ENCODE data around the gene MAP4.
"Not testable (repeated sequence)": the region's sequence is repeated elsewhere in the genome, so short reads cannot be mapped to it uniquely, and the experiment has no call there.

Gene MAP4, protein sequence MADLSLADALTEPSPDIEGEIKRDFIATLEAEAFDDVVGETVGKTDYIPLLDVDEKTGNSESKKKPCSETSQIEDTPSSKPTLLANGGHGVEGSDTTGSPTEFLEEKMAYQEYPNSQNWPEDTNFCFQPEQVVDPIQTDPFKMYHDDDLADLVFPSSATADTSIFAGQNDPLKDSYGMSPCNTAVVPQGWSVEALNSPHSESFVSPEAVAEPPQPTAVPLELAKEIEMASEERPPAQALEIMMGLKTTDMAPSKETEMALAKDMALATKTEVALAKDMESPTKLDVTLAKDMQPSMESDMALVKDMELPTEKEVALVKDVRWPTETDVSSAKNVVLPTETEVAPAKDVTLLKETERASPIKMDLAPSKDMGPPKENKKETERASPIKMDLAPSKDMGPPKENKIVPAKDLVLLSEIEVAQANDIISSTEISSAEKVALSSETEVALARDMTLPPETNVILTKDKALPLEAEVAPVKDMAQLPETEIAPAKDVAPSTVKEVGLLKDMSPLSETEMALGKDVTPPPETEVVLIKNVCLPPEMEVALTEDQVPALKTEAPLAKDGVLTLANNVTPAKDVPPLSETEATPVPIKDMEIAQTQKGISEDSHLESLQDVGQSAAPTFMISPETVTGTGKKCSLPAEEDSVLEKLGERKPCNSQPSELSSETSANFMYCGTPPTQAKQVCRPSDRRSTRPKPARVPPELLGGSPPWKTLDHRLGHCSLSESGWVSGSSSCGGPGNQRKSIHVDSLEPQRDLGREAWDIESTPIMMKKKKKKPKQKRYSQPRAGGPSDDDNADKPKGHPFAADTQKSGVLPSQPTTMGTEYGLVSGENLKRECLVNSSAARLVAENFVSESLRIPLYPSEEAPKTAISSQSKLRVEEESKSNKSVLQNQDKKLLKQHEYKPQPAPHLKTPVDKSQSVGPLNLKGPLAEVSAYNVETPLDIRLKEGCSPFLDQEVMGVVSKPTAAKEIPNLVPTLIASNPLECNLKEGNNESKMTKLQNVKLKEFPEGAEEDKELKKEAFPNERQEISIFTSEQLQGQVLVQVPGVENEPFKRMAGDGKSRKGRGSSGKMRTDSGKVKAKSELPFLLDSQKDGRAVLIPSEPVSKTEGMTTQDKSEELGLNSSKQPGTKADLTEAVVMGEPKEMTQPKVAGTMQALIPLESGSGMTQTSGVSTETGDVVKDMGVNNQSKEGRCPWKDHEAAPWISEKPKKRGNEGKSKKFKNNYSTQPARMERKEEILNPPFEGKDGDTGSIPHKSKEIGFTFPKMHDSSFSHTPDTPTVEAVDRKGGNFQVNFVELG (N-terminal part only)

DNA sequence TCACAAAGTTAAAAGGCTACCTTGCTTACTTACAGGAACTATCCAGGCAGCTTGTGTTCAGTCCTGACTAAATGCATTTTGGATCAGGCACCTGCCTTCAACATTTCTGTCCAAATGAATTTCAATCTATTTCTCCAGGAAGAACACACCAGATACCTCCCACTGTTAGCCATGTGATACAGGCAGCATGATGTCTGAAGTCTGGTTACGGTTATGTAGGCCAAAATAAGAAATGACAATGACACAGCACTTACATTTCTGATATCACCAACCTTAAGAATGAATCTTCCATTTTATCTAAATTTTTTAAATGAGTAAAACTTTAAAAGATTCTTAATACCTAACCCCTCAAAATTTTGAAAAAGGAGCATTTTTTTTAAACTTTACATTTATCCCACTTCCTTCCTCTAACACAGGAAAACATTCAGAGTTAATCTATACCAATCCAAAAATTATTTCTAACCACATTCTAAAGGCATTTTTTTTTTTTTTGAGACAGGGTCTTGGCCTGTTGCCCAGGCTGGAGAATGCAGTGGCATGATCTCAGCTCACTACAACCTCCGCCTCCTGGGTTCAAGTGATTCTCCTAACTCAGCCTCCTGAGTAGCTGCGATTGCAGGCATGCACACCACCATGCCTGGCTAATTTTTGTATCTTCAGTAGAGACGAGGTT, at the start of gene MAP4:
TSS of gene MAP4 (minus strand) at position 116 of the 673 bp plus-strand sequence. CDS start 17,556 bp downstream, outside the sequence.
- DNase-seq (ENCODE audit: low read depth), result no peak

GRCh38 chr3:48065035-48065434, 48.8 kb upstream of the MAP4 start:
- DNase-seq (ENCODE audit: low read depth), result no peak

GRCh38 chr3:48064292-48064829, 48.1 kb upstream of the MAP4 start:
- no peak for DNase-seq (ENCODE audit: low read depth)

GRCh38 chr3:48061586-48061985, 45.4 kb upstream of the MAP4 start:
- DNase-seq (ENCODE audit: low read depth), result not testable (repeated sequence)

DNA sequence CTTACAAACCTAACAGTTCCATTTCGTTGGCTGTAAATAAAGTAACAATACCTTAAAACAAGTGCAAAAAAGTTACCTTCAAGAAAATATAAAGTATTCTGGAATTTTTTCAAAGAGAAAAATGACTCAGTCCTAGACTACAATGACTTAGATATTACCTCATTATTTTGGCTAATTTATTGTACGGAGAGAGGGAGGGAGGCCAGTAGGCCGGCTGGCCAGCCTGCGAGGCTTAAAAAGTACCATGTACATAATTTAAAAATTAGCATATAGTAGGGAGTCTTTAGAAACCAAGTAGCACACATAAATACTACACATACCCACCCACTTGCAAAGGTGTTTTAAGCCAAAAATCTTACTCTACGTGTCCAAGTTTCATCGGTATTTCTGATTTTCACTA, 41.9 kb upstream of the MAP4 start:
- no peak for DNase-seq (ENCODE audit: low read depth)

GRCh38 chr3:48057521-48057920, 41.3 kb upstream of the MAP4 start:
- no peak for DNase-seq (ENCODE audit: low read depth)

- no peak for DNase-seq (ENCODE audit: low read depth)
Measured at GRCh38 chr3:48047841-48048464, 31.7 kb upstream of the MAP4 start.

DNA sequence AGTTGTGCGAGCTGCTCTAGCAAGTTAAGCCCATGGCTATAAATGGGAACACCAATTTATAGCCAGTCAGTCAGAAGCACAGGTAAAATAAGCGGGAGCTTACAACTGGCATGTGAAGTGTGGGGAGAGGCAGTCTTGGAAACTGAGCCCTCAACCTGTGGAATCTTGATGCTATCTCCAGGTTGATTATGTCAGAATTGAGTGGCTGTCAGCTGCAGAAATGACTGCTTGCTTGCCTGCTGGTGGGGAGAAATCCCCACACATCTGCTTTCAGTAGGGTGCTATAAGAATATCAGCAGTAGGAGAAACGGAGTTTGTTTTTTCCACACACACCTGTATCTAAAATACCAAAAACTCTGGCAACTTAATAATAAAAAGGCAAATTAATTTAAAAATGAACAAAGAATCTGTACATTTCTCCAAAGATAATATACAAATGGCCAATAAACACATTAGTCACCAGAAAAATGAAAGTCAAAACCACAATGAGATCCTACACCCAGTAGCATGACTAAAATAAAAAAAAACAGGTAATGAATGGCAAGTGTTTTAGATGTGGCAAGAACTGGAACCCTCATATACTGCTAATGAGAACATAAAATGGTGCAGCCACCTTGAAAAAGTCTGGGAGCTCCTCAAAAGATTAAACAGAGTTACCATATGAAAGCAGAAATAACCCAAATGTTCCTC, 26.0 kb upstream of the MAP4 start:
- peak; percentile 32 for DNase-seq (ENCODE audit: low read depth)

DNA sequence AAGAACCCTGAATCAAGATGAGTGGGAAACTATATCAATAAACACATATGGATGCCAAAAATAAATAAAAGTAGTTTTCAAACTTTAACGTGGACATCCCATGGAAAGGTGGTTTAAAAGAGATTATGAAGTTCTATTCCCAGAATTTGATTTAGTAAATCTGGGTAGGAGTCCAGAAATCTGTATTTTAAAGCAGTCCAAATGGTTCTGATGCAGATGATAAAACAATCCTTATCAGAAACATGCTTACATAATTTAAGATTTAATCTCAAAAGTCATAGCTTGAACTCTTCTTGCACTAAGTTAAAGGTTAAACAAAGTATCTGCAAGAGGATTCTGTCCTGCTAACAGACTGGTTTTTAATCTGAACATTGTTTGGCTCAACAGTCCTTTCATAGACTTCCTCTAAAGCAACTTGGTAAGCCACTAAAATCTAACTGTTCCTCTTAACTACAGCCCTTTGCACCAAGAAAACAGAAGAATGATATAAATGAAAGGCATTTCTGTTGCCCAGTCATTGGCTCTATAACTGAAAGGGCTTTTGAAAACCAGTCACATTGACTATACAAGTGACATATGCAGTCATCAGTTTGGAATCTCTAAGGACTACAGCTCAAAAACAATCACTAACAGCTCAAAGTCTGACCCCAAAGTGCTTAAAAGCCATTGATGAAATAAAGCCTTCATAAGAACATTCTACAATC, 23.4 kb upstream of the MAP4 start:
- peak; percentile 66 for DNase-seq (ENCODE audit: low read depth)

- no peak for DNase-seq (ENCODE audit: low read depth)
Measured at GRCh38 chr3:48038971-48039481, 22.8 kb upstream of the MAP4 start.

DNA sequence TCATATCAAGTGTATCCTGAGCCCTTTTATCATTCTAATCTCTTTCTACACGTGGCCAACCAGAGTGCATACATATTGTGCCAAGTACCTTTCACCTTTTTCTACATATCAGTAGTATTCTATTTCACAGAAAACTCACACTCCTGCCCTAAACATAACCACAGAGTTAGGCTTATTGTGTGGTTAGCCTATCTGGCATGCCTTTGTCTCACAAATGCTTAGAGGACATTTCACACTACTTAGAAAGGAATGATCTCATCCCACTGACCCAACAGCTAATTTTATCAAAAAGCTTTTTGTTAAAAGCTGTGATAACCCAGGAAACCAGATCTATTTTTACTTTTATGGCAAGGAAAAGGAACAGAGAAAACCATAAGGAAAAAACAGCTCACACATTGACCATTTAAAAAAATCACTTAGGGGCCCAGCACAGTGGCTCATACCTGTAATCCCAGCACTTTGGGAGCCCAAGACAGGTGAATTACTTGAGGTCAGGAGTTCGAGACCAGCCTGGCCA, 17.8 kb upstream of the MAP4 start:
- DNase-seq (ENCODE audit: low read depth), result peak; percentile 40

DNA sequence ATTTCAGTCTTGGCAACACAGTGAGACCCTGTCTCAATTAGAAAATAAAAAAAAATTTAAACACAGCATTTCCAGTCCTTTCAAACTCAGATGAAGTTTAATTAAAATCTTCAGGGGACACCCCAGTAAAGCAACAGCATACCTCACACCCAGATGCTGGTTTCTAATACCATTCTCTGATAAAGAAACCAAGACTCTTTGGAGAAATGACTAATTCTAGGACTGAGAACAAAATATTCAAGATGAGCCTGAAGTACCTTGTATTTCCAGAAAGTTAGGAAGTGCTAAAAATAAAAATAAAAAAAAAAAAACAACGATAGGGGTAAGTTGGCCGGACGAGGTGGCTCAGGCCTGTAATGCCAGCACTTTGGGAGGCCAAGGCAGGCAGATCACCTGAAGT, 14.0 kb upstream of the MAP4 start:
- DNase-seq (ENCODE audit: low read depth), result no peak

DNA sequence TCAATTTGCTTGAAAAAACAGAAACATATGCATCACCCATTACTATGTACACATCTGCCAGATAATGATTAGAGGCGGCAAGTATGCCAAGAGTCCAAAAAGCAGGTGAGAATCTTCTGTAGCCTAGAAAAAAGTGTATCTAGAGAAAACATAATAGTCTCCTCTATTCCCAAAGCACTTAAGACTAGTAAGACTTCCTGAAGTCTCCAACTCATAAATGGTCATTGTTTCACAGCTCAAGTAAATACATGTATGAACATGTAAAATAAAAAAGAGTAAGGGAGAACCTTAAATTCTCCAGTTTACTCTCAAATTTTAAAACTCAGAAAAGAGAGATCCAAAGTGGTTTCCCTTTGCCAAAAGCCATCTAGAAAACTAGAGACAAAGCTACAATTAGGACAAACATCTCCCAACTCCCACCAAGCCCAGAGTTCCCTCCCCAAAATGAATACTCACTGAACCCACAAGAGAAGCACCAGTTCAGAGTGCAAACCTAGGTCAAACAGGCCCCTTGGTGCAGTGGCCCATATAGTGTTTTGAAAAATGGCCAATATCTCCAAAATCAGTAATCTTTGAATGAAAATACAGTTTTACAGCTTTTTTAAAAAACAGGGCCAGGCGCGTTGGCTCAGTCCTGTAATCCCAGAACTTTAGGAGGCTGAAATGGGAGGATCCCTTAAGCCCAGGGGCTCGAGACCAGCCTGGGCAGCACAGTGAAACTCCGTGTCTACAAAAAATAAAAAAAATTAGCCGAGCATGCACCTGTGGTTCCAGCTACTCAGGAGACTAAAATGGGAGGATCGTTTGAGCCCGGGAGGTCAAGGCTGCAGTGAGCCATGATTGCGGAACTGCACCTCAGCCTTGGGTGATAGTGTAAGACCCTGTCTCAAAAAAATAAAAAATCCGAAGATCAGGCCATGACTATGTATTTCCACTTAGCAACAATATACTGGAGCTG, 11.0 kb upstream of the MAP4 start:
- DNase-seq (ENCODE audit: low read depth), result no peak

GRCh38 chr3:48026098-48026497, 9.9 kb upstream of the MAP4 start:
- no peak for DNase-seq (ENCODE audit: low read depth)

- DNase-seq (ENCODE audit: low read depth), result no peak
Measured at GRCh38 chr3:48024401-48024800, 8.2 kb upstream of the MAP4 start.

DNA sequence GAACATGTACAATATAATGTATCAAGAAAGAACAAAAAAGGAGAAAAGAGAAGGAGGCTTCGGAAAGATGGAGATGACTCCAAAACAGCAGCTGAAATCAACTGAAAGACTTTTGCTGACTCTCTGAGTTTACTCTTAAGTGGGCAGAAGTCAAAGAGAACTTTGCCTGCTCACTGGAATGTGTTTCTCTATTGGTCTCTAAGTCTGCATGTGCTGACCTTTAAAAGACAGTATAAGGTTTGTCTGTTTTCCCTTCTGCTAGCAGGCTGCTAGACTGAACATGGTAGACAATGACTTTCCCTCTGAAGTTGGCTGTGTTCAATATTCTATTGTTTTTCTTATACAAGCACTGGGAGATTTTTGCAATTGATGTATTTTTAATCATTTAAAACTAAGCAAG, 7.2 kb upstream of the MAP4 start:
- DNase-seq (ENCODE audit: low read depth), result no peak

- no peak for DNase-seq (ENCODE audit: low read depth)
Measured at GRCh38 chr3:48022178-48022577, 6.0 kb upstream of the MAP4 start.

DNA sequence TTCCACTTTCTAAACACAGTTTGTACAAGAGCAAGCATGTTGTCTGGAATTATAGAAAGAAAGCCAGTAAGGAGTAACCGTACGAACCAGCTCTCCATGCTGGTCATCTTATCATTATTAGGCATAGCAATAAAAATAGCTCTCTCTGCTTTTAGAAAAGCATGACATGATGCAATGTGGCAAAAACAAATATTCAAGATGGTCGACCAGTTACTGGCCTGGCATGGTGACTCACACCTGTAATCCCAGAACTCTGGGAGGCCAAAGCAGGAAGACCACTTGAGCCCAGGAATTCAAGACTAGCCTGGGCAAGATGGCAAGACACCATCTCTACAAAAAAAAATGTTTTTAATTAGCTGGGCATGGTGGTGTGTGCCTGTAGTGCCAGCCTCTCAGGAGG, 2.6 kb upstream of the MAP4 start:
- DNase-seq (ENCODE audit: low read depth), result peak; percentile 30

Measured in stromal cell of bone marrow (primary cell).